IMR-90 (cell line): ENCODE measurements around the gene DNAH17. TPM values are rescaled to one million over a fixed set of nuclear protein-coding genes. Genes with fewer than 3 reads are reported as not detected.
A peak's percentile ranks its signal among the peaks of the same experiment; 100 is the strongest.

ENCODE experiments used
- ATAC-seq: fragments of 200-7000 bp; cut with Tn5 transposase; 2 replicates; pipeline ENCODE4 v1.9.1; 2020; ENCODE audit warnings: low read depth, mild to moderate bottlenecking, moderate library complexity
- BruUV-seq: library from RNA; stranded (reverse); fragments of 400-500 nt; replicated peaks from 2 replicates; lab custom pipeline; 2021; lab: Mats Ljungman, UMichigan
- CTCF ChIA-PET: fragments of 300-600 bp; formaldehyde crosslinking; extraction: SDS; loops from one replicate; lab custom pipeline; 2021; ENCODE audit warnings: antibody characterized with exemption; lab: Yijun Ruan, JAX
- POLR2A ChIA-PET: fragments of 300-600 bp; sonication (Branson Sonifier 250); formaldehyde crosslinking; loops from one replicate; lab custom pipeline; 2022; ENCODE audit warnings: antibody characterized with exemption; ENCODE audit not compliant: unreplicated experiment; lab: Charles Lee
- DNase-seq: peaks from one replicate; pipeline ENCODE4 v3.0.0; 2013
- H2AFZ ChIP-seq: replicated peaks from 2 replicates; pipeline ENCODE3; 2013; ENCODE audit warnings: low read length, mild to moderate bottlenecking; ENCODE audit not compliant: poor library complexity
- H2AK5ac ChIP-seq: 2 replicates; pipeline ENCODE4 v1.6.1; 2013; ENCODE audit warnings: low read depth, low read length, inconsistent platforms
- H2AK9ac ChIP-seq: replicated peaks from 2 replicates; pipeline ENCODE3; 2013; ENCODE audit warnings: mild to moderate bottlenecking, low read depth, low read length, moderate library complexity; ENCODE audit not compliant: poor library complexity
- H2BK120ac ChIP-seq: 2 replicates; pipeline ENCODE4 v1.6.1; 2013; ENCODE audit warnings: low read depth, low read length, inconsistent platforms
- H2BK15ac ChIP-seq: 3 replicates; pipeline ENCODE4 v1.6.1; 2013; ENCODE audit warnings: low read depth, low read length, inconsistent platforms
- H2BK20ac ChIP-seq: 2 replicates; pipeline ENCODE4 v1.6.1; 2013; ENCODE audit warnings: low read depth, mild to moderate bottlenecking, inconsistent platforms, low read length, moderate library complexity
- H2BK5ac ChIP-seq: 2 replicates; pipeline ENCODE4 v1.6.1; 2013; ENCODE audit warnings: mild to moderate bottlenecking, low read depth, low read length, inconsistent platforms; ENCODE audit not compliant: poor library complexity, severe bottlenecking
- H3K14ac ChIP-seq: replicated peaks from 2 replicates; pipeline ENCODE4 v1.6.1; 2013; ENCODE audit warnings: low read depth, low read length, inconsistent platforms
- H3K18ac ChIP-seq: 2 replicates; pipeline ENCODE4 v1.6.1; 2013; ENCODE audit warnings: low read depth, low read length, control low read depth
- H3K23ac ChIP-seq: 2 replicates; pipeline ENCODE4 v1.6.1; 2013; ENCODE audit warnings: low read depth, low read length, inconsistent platforms
- H3K27ac ChIP-seq: 2 replicates; pipeline ENCODE4 v1.5.1; 2013; ENCODE audit warnings: mild to moderate bottlenecking, control low read depth, low read length; ENCODE audit not compliant: insufficient read depth
- H3K27me3 ChIP-seq: 2 replicates; pipeline ENCODE4 v1.6.1; 2013; ENCODE audit warnings: low read length; ENCODE audit not compliant: control insufficient read depth, insufficient read depth
- H3K36me3 ChIP-seq: 2 replicates; pipeline ENCODE4 v1.6.1; 2013; ENCODE audit warnings: low read length, mixed read lengths; ENCODE audit not compliant: control insufficient read depth, insufficient read depth
- H3K4ac ChIP-seq: 2 replicates; pipeline ENCODE4 v1.6.1; 2013; ENCODE audit warnings: low read depth, low read length, inconsistent platforms
- H3K4me1 ChIP-seq: 2 replicates; pipeline ENCODE4 v1.6.1; 2013; ENCODE audit warnings: low read length, mixed read lengths; ENCODE audit not compliant: control insufficient read depth, insufficient read depth
- H3K4me2 ChIP-seq: 2 replicates; pipeline ENCODE4 v1.6.1; 2013; ENCODE audit warnings: low read depth, mild to moderate bottlenecking, control low read depth, low read length, moderate library complexity
- H3K4me3 ChIP-seq: 2 replicates; pipeline ENCODE4 v1.5.1; 2013; ENCODE audit warnings: low read depth, mild to moderate bottlenecking, control low read depth, low read length, moderate library complexity; ENCODE audit not compliant: insufficient read depth
- H3K56ac ChIP-seq: 2 replicates; pipeline ENCODE4 v1.6.1; 2013; ENCODE audit warnings: low read length, inconsistent platforms; ENCODE audit not compliant: insufficient read depth; ENCODE audit errors: extremely low read depth
- H3K79me1 ChIP-seq, 2 experiments: 2 replicates each; pipeline ENCODE4 v1.6.1; 2013; ENCODE audit warnings: low read length in 2 of 2, inconsistent platforms in 1 of 2, low read depth in 1 of 2
- H3K9ac ChIP-seq: 2 replicates; pipeline ENCODE4 v1.6.1; 2013; ENCODE audit warnings: low read depth, low read length, control low read depth
- H3K9me1 ChIP-seq: 2 replicates; pipeline ENCODE4 v1.6.1; 2013; ENCODE audit warnings: low read length, inconsistent platforms; ENCODE audit not compliant: insufficient read depth
- H3K9me3 ChIP-seq: 2 replicates; pipeline ENCODE4 v1.6.1; 2013; ENCODE audit warnings: low read length; ENCODE audit not compliant: control insufficient read depth, insufficient read depth
- H4K20me1 ChIP-seq: 2 replicates; pipeline ENCODE4 v1.6.1; 2013; ENCODE audit warnings: low read length, inconsistent platforms; ENCODE audit not compliant: insufficient read depth
- H4K5ac ChIP-seq: 2 replicates; pipeline ENCODE4 v1.6.1; 2013; ENCODE audit warnings: mild to moderate bottlenecking, low read depth, low read length, control low read depth
- H4K8ac ChIP-seq, 2 experiments: 2 replicates each; pipeline ENCODE4 v1.6.1; 2013; ENCODE audit warnings: low read depth in 2 of 2, low read length in 2 of 2, control low read depth in 1 of 2, inconsistent platforms in 1 of 2
- H4K91ac ChIP-seq: 2 replicates; pipeline ENCODE4 v1.6.1; 2013; ENCODE audit warnings: low read depth, low read length, inconsistent platforms; ENCODE audit not compliant: insufficient read depth
- BHLHE40 ChIP-seq: fragments of 150-350 bp; IDR thresholded peaks from 2 replicates; pipeline ENCODE4 v1.6.1; 2016; ENCODE audit warnings: mild to moderate bottlenecking, low read depth, low read length
- CEBPB ChIP-seq: IDR thresholded peaks from 2 replicates; pipeline ENCODE4 v1.6.1; 2012; ENCODE audit warnings: low read depth, low read length, improper control_type of control experiment
- CHD1 ChIP-seq: IDR thresholded peaks from 2 replicates; pipeline ENCODE4 v1.6.1; 2012; ENCODE audit warnings: low read depth, low read length, improper control_type of control experiment
- FOS ChIP-seq: fragments of 150-350 bp; IDR thresholded peaks from 2 replicates; pipeline ENCODE4 v1.6.1; 2016; ENCODE audit warnings: low read depth, low read length
- MAFK ChIP-seq: IDR thresholded peaks from 2 replicates; pipeline ENCODE4 v1.6.1; 2012; ENCODE audit warnings: low read depth, low read length, improper control_type of control experiment
- MAZ ChIP-seq: IDR thresholded peaks from 2 replicates; pipeline ENCODE4 v1.6.1; 2012; ENCODE audit warnings: low read depth, mild to moderate bottlenecking, low read length, improper control_type of control experiment, moderate library complexity, borderline replicate concordance
- MXI1 ChIP-seq: IDR thresholded peaks from 2 replicates; pipeline ENCODE4 v1.6.1; 2012; ENCODE audit warnings: low read depth, mild to moderate bottlenecking, low read length, moderate library complexity, borderline replicate concordance
- NFE2L2 ChIP-seq: fragments of 150-350 bp; IDR thresholded peaks from 2 replicates; pipeline ENCODE4 v1.6.1; 2016; ENCODE audit warnings: low read depth, mild to moderate bottlenecking, low read length
- POLR2A ChIP-seq: IDR thresholded peaks from 2 replicates; pipeline ENCODE4 v1.6.1; 2012; ENCODE audit warnings: mild to moderate bottlenecking, low read depth, low read length
- RAD21 ChIP-seq: IDR thresholded peaks from 2 replicates; pipeline ENCODE4 v1.6.1; 2012; ENCODE audit warnings: low read length, improper control_type of control experiment
- RFX5 ChIP-seq: IDR thresholded peaks from 2 replicates; pipeline ENCODE4 v1.8.0; 2012; ENCODE audit warnings: low read depth, mild to moderate bottlenecking, low read length, moderate library complexity
- SMC3 ChIP-seq: fragments of 150-350 bp; IDR thresholded peaks from 2 replicates; pipeline ENCODE4 v1.6.1; 2016; ENCODE audit warnings: low read depth, mild to moderate bottlenecking, antibody characterized with exemption, low read length, moderate library complexity
- WGBS, 2 experiments: methylation state at CpG; one replicate each; pipeline versions ENCODE4 v1.1.5 to v1.1.7; 2013; ENCODE audit warnings: missing lambda C conversion rate in 2 of 2; ENCODE audit not compliant: insufficient read length in 1 of 2; ENCODE audit errors: extremely low coverage in 2 of 2; 5-methylcytosine and 5-hydroxymethylcytosine counted together
- dilution Hi-C: fragments of 300-500 bp; cut with HindIII; formaldehyde crosslinking; loops from one replicate; pipeline ENCODE4 v1.14.3; 2018; ENCODE audit warnings: low sequenced_read_pairs; ENCODE audit not compliant: unreplicated experiment
- in situ Hi-C: fragments of 300-500 bp; cut with MboI; formaldehyde crosslinking; loops from 3 replicates; pipeline ENCODE4 v1.14.3; 2019; ENCODE audit warnings: low sequenced_read_pairs, inconsistent platforms, mixed read lengths
- intact Hi-C: fragments of 100-400 bp; cut with micrococcal nuclease; formaldehyde crosslinking; loops from 2 replicates; pipeline ENCODE4 v1.10.0; 2022
- polyA plus RNA-seq, 3 experiments: library from polyadenylated mRNA; depleted of rRNA; stranded (reverse); fragments of >200 nt; gene quantifications; 2 replicates each; pipeline ENCODE4 v1.2.3, GENCODE V29; 2012; ENCODE audit warnings: low replicate concordance in 1 of 3
- total RNA-seq: library from RNA; depleted of rRNA; stranded (reverse); fragments of >200 nt; gene quantifications from 2 replicates; pipeline ENCODE4 v1.2.3, GENCODE V29; 2012
- TF ChIP-seq, protein P1 (sequence below): fragments of 150-350 bp; IDR thresholded peaks from 2 replicates; pipeline ENCODE4 v1.6.1; 2017; ENCODE audit warnings: mild to moderate bottlenecking, antibody characterized with exemption, low read length, low read depth
- TF ChIP-seq, protein P2 (sequence below): fragments of 150-350 bp; IDR thresholded peaks from 2 replicates; pipeline ENCODE4 v1.6.1; 2016; ENCODE audit warnings: low read depth, mild to moderate bottlenecking, low read length, moderate library complexity, borderline replicate concordance

DNAH17 gene
- total and polyA plus RNA-seq, 2 of the 4 experiments (the other 2 are of a cell fraction) = not detected

DNA sequence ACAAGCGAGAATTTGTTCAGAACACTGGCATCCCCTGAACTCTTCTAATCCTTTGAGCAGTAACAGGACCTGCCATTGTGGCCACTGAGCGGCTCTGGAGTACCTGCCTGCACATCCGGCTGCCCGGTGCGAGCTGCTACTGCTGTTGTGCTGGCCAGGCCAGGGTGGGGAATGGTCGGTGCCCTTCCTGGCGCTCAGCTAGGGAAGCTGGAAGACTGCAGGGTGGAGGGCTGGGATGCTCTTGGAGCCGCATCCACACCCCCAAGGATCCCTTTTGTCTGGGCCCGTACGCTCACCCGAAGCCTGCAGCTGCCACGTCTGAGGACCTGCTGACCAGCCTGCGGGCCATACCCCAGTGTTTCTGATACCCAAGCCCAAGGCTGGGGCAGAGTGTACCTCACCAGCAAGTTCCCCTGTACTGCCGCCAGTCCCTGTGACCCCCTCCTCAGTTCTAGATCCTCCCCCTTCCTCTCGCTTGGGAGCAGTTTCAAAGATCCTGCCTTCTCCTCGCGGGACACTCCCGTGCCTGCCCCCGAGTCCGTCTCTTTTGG, 149.1 kb downstream of the DNAH17 start:
- peaks cover 3% of the 10 kb centered on the region; the same call in 1 of the 2 replicates for H3K9me1 ChIP-seq
- ChIA-PET CTCF (no interaction called here), POLR2A (no interaction called here)
- DNase-seq (no peak), ATAC-seq (peak; percentile 6; the same call in 1 of the 2 replicates)
- no peak overlapping the region for H2BK120ac ChIP-seq
- in situ Hi-C loops = loop anchor here (10.0 kb wide), 2 partner anchors 133 to 313 kb away; no protein-coding TSS in a partner anchor
- H3K4ac ChIP-seq = no peak overlapping the region
- no peak overlapping the region for H2BK20ac ChIP-seq
- intact Hi-C loops = no loop called here
- peak overlapping the region; percentile 13; the same call in 1 of the 2 replicates for H4K5ac ChIP-seq
- no TSS peak for BruUV-seq
- TF ChIP-seq MAFK (no peak), RFX5 (no peak), CEBPB (no peak), MAZ (no peak), MXI1 (no peak), BHLHE40 (no peak), CHD1 (no peak), FOS (no peak), RAD21 (no peak), POLR2A (no peak), NFE2L2 (no peak), SMC3 (no peak)
- TF ChIP-seq, protein P1, sequence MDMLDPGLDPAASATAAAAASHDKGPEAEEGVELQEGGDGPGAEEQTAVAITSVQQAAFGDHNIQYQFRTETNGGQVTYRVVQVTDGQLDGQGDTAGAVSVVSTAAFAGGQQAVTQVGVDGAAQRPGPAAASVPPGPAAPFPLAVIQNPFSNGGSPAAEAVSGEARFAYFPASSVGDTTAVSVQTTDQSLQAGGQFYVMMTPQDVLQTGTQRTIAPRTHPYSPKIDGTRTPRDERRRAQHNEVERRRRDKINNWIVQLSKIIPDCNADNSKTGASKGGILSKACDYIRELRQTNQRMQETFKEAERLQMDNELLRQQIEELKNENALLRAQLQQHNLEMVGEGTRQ = no peak
- TF ChIP-seq, protein P2, sequence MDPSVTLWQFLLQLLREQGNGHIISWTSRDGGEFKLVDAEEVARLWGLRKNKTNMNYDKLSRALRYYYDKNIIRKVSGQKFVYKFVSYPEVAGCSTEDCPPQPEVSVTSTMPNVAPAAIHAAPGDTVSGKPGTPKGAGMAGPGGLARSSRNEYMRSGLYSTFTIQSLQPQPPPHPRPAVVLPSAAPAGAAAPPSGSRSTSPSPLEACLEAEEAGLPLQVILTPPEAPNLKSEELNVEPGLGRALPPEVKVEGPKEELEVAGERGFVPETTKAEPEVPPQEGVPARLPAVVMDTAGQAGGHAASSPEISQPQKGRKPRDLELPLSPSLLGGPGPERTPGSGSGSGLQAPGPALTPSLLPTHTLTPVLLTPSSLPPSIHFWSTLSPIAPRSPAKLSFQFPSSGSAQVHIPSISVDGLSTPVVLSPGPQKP = no peak
- peaks cover 14% of the 10 kb centered on the region; the same call in 1 of the 2 replicates for H3K4me1 ChIP-seq
- no peak overlapping the region for H3K4me3 ChIP-seq
- no peak overlapping the region for H3K23ac ChIP-seq
- H3K9me3 ChIP-seq = no peaks in the 10 kb centered on the region
- H3K9ac ChIP-seq = peak overlapping the region; percentile 42
- H3K4me2 ChIP-seq = no peak overlapping the region
- H3K56ac ChIP-seq = no peak overlapping the region
- peaks cover 3 to 23% of the 10 kb centered on the region in 2 experiments; a peak in 2 of 4 replicates for H3K79me1 ChIP-seq
- WGBS, 2 experiments = 71% methylated on average over 17 of the region's 20 CpGs; no CpG with 5 or more reads in 1 of the 2 experiments
- H2BK15ac ChIP-seq = no peak overlapping the region
- peak overlapping the region; percentile 20; the same call in 1 of the 2 replicates for H4K91ac ChIP-seq
- H3K27ac ChIP-seq = peak overlapping the region; percentile 65; the same call in 1 of the 2 replicates
- peaks cover 6% of the 10 kb centered on the region; the same call in 1 of the 2 replicates for H4K20me1 ChIP-seq
- peak overlapping the region; percentile 1 to 48; a peak in 1 of 4 replicates for H4K8ac ChIP-seq
- no peak overlapping the region for H2AK9ac ChIP-seq
- dilution Hi-C loops = no loop called here
- no peak overlapping the region; the same call in 1 of the 2 replicates for H2AK5ac ChIP-seq
- H3K18ac ChIP-seq = peak overlapping the region; percentile 24; the same call in 1 of the 2 replicates
- peaks cover 44% of the 10 kb centered on the region for H3K36me3 ChIP-seq
- H2BK5ac ChIP-seq = no peak overlapping the region
- no peak overlapping the region for H2AFZ ChIP-seq
- no peak overlapping the region for H3K14ac ChIP-seq
- H3K27me3 ChIP-seq = no peaks in the 10 kb centered on the region
